Neuronal stem cell (in vitro differentiated cells): Measurements from ENCODE around the gene FMNL3. TPM values are rescaled to one million over a fixed set of nuclear protein-coding genes. Genes with fewer than 3 reads are reported as not detected.

Experiments
- DNase-seq: peaks from one replicate; pipeline ENCODE4 v3.0.0-alpha.2; 2013; ENCODE audit warnings: low spot score
- H2AFZ ChIP-seq: one replicate; pipeline ENCODE4 v1.6.1; 2013; ENCODE audit warnings: mild to moderate bottlenecking, low read length, inconsistent platforms
- H2AK5ac ChIP-seq: 2 replicates; pipeline ENCODE4 v1.6.1; 2013; ENCODE audit warnings: low read depth, mild to moderate bottlenecking, inconsistent platforms, low read length, moderate library complexity, mixed read lengths
- H2BK120ac ChIP-seq: 2 replicates; pipeline ENCODE4 v1.6.1; 2013; ENCODE audit warnings: low read depth, mild to moderate bottlenecking, inconsistent platforms, low read length, moderate library complexity, mixed read lengths
- H2BK12ac ChIP-seq: one replicate; pipeline ENCODE4 v1.6.1; 2013; ENCODE audit warnings: low read length, inconsistent platforms
- H2BK15ac ChIP-seq: 2 replicates; pipeline ENCODE4 v1.6.1; 2013; ENCODE audit warnings: mild to moderate bottlenecking, low read length, inconsistent platforms, mixed read lengths
- H2BK5ac ChIP-seq: one replicate; pipeline ENCODE4 v1.6.1; 2013; ENCODE audit warnings: inconsistent platforms, mild to moderate bottlenecking, low read length, moderate library complexity
- H3K14ac ChIP-seq: one replicate; pipeline ENCODE4 v1.6.1; 2013; ENCODE audit warnings: low read length, inconsistent platforms
- H3K18ac ChIP-seq: 2 replicates; pipeline ENCODE4 v1.6.1; 2013; ENCODE audit warnings: low read length, inconsistent platforms
- H3K23ac ChIP-seq: 2 replicates; pipeline ENCODE4 v1.6.1; 2013; ENCODE audit warnings: low read depth, mild to moderate bottlenecking, mixed read lengths, low read length, inconsistent platforms; ENCODE audit not compliant: poor library complexity
- H3K27ac ChIP-seq: replicated peaks from 3 replicates; pipeline ENCODE4 v1.5.1; 2013; ENCODE audit warnings: low read length, inconsistent platforms
- H3K27me3 ChIP-seq, 3 experiments: 2 replicates each; pipeline ENCODE4 v1.6.1; 2013; ENCODE audit warnings: low read length in 3 of 3, mild to moderate bottlenecking in 2 of 3, inconsistent platforms in 1 of 3, low read depth in 1 of 3, mixed read lengths in 1 of 3, moderate library complexity in 1 of 3; ENCODE audit not compliant: control insufficient read depth in 3 of 3, insufficient read depth in 3 of 3
- H3K36me3 ChIP-seq, 2 donors: replicated peaks in 1 of 2; 2 replicates each; pipeline ENCODE4 v1.6.1; 2013; ENCODE audit warnings: low read length in 2 of 2; ENCODE audit not compliant: control insufficient read depth in 2 of 2, insufficient read depth in 2 of 2
- H3K4ac ChIP-seq: 2 replicates; pipeline ENCODE4 v1.6.1; 2013; ENCODE audit warnings: inconsistent platforms, mild to moderate bottlenecking, low read length, moderate library complexity
- H3K4me1 ChIP-seq, 2 donors: 1 replicate in 1 of 2; 2 replicates in 1 of 2; pipeline ENCODE4 v1.6.1; 2013; ENCODE audit warnings: low read length in 2 of 2, low read depth in 1 of 2; ENCODE audit not compliant: control insufficient read depth in 2 of 2, insufficient read depth in 1 of 2
- H3K4me2 ChIP-seq: one replicate; pipeline ENCODE4 v1.6.1; 2013; ENCODE audit warnings: mild to moderate bottlenecking, low read length, inconsistent platforms; ENCODE audit not compliant: insufficient read depth, poor library complexity, severe bottlenecking
- H3K4me3 ChIP-seq, 2 donors: 2 replicates each; pipeline ENCODE4 v1.5.1; 2013; ENCODE audit warnings: low read length in 2 of 2, mild to moderate bottlenecking in 2 of 2, inconsistent platforms in 1 of 2, moderate library complexity in 1 of 2
- H3K79me1 ChIP-seq: one replicate; pipeline ENCODE4 v1.6.1; 2013; ENCODE audit warnings: low read depth, mild to moderate bottlenecking, inconsistent platforms, low read length, moderate library complexity
- H3K9ac ChIP-seq: one replicate; pipeline ENCODE4 v1.6.1; 2013; ENCODE audit warnings: mild to moderate bottlenecking, low read depth, low read length, inconsistent platforms; ENCODE audit not compliant: poor library complexity
- H3K9me3 ChIP-seq, 2 donors: replicated peaks in 1 of 2; 2 replicates each; pipeline versions ENCODE3 to v1.6.1; 2013; ENCODE audit warnings: low read length in 2 of 2, mild to moderate bottlenecking in 2 of 2, inconsistent platforms in 1 of 2, low read depth in 1 of 2, mixed read lengths in 1 of 2, moderate library complexity in 1 of 2; ENCODE audit not compliant: control insufficient read depth in 2 of 2, insufficient read depth in 1 of 2
- H4K8ac ChIP-seq: one replicate; pipeline ENCODE4 v1.6.1; 2013; ENCODE audit warnings: low read depth, mild to moderate bottlenecking, inconsistent platforms, low read length, moderate library complexity
- H4K91ac ChIP-seq: one replicate; pipeline ENCODE4 v1.6.1; 2013; ENCODE audit warnings: low read length, low read depth, mild to moderate bottlenecking, inconsistent platforms; ENCODE audit not compliant: poor library complexity
- WGBS, 2 donors: extraction: QIAGEN DNeasy Blood & Tissue Kit; methylation state at CpG; one replicate each; pipeline ENCODE4 v1.1.7; 2013; ENCODE audit warnings: missing lambda C conversion rate in 2 of 2, mixed read lengths in 1 of 2; ENCODE audit not compliant: insufficient read length in 2 of 2, insufficient replicate concordance in 1 of 2; ENCODE audit errors: extremely low coverage in 2 of 2; 5-methylcytosine and 5-hydroxymethylcytosine counted together
- small RNA-seq: library from polyadenylated mRNA; stranded (forward); fragments of <200 nt; extraction: miRNeasy Mini kit (QIAGEN cat#:217004); gene quantifications from one replicate; pipeline ENCODE3, GENCODE V24; 2013; ENCODE audit not compliant: insufficient read depth

FMNL3 gene

DNA sequence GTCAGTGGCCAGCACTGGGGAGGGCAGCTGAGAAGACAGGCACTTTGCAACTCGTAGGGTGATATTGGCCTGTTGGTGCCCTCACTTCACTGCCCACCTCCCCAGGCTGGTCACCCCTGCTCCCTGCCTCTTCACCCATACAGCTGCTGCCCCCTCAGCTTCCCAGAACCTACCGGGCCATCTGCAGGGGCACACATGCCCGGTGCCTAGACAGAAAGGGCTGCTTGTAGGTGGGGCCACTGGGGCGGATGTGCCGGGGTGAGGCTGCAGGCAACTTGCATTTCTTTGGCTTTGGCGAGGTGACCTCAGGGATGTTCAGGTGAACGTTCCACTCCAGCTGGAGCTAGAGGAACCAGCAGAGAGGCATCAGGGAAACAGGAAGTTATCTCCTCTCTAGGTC, 118.9 kb downstream of the FMNL3 start:
- H3K4me3 ChIP-seq = no peak overlapping the region
- H2BK120ac ChIP-seq = no peak overlapping the region
- no peak overlapping the region for H2BK15ac ChIP-seq
- no peaks in the 10 kb centered on the region for H3K4me1 ChIP-seq
- H4K91ac ChIP-seq = no peak overlapping the region
- H2AK5ac ChIP-seq = no peak overlapping the region
- H3K23ac ChIP-seq = no peak overlapping the region
- H3K4me2 ChIP-seq = no peak overlapping the region
- H2AFZ ChIP-seq = no peak overlapping the region
- H3K27me3 ChIP-seq = no peaks in the 10 kb centered on the region
- peaks cover 4 to 18% of the 10 kb centered on the region in 2 donors for H3K36me3 ChIP-seq
- no peak overlapping the region for H2BK12ac ChIP-seq
- H3K79me1 ChIP-seq = peaks cover 4% of the 10 kb centered on the region
- no peak overlapping the region for H4K8ac ChIP-seq
- H3K4ac ChIP-seq = no peak overlapping the region
- DNase-seq = no peak
- WGBS, 2 donors = no CpG with 5 or more reads among the region's 7 CpGs
- H3K18ac ChIP-seq = no peak overlapping the region
- no peak overlapping the region for H3K27ac ChIP-seq
- H3K9ac ChIP-seq = peak overlapping the region; percentile 9
- H2BK5ac ChIP-seq = no peak overlapping the region
- H3K14ac ChIP-seq = no peak overlapping the region
- H3K9me3 ChIP-seq = no peaks in the 10 kb centered on the region

DNA sequence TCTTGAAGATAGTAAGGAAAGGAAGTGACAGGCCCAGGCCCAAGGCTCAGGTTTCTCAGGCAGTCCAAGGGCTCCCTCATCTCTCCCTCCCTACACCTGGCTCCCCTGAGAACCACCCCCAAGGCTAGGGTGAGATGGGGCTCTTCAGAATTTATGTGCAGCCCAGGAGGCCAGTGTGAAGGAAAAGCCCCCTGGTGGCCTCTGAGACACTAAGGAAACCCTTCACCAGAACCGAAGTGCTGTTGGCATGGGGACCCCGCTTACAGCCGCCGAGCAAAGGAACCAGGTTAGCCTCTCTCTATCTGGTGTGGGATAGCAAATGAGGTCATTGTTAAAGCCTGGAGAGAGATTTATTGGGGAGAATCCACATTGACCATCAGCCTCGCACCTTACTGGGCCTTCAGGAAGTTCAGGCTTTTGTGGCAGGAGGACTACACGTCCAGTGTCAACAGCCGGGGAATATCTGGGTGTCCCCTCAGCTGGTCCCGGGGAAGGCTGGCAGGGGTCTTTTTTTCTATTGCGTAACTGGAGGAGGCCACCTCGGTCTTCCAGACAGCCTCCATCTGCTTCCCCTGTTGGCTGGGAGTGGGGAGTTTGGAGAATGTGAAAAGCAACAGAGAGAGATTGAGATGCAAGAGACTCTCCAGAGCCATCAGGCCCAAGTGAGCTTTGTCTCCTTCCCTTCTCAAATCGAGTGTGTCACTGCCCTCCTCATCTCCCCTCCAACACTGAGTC, 119.9 kb downstream of the FMNL3 start:
- no peak overlapping the region for H2AFZ ChIP-seq
- H4K8ac ChIP-seq = no peak overlapping the region
- no peak overlapping the region for H3K4me3 ChIP-seq
- H3K23ac ChIP-seq = peak overlapping the region; percentile 1
- H2BK5ac ChIP-seq = no peak overlapping the region
- no peaks in the 10 kb centered on the region for H3K27me3 ChIP-seq
- H2BK15ac ChIP-seq = no peak overlapping the region
- H3K27ac ChIP-seq = no peak overlapping the region
- H3K14ac ChIP-seq = no peak overlapping the region
- WGBS, 2 donors = no CpG with 5 or more reads among the region's 11 CpGs
- DNase-seq = no peak
- H3K9me3 ChIP-seq = no peaks in the 10 kb centered on the region
- H3K4me2 ChIP-seq = no peak overlapping the region
- H3K79me1 ChIP-seq = peaks cover 4% of the 10 kb centered on the region
- H4K91ac ChIP-seq = no peak overlapping the region
- no peaks in the 10 kb centered on the region for H3K4me1 ChIP-seq
- H3K36me3 ChIP-seq = peaks cover 4 to 19% of the 10 kb centered on the region in 2 donors
- no peak overlapping the region for H3K18ac ChIP-seq
- H3K4ac ChIP-seq = no peak overlapping the region
- H2BK12ac ChIP-seq = no peak overlapping the region
- H2BK120ac ChIP-seq = no peak overlapping the region
- H2AK5ac ChIP-seq = no peak overlapping the region
- no peak overlapping the region for H3K9ac ChIP-seq

Small RNA genes within 50 kb of the gene (small RNA-seq; reads per million reads assigned to genes)
- gene AC020612.2 (not detected), gene HIGD1AP9 (not detected), gene POLR2KP1 (not detected), gene RNU6-834P (not detected)
